Coronary artery (tissue), 2 donors: ENCODE measurements around the gene EVI5.

Source experiments
- DNase-seq: peaks from one replicate; pipeline ENCODE4 v3.0.0-alpha.2; 2017; ENCODE audit warnings: low spot score
- H3K27ac ChIP-seq, 2 donors: fragments of 200-600 bp; sonication (generic); one replicate each; pipeline ENCODE4 v1.5.1; 2016 to 2019
- H3K4me3 ChIP-seq: fragments of 200-600 bp; sonication (generic); 2 replicates; pipeline ENCODE4 v1.5.1; 2016; ENCODE audit warnings: mild to moderate bottlenecking, moderate library complexity
- CTCF ChIP-seq: fragments of 200-600 bp; sonication (generic); IDR thresholded peaks from one replicate; pipeline ENCODE4 v1.5.1; 2019; ENCODE audit warnings: antibody characterized with exemption

Gene EVI5

GRCh38 chr1:92486251-92487077 is 298.4 kb downstream of the EVI5 start, which contains the start of gene GFI1:
GFI1 (minus strand) TSS chr1:92486925; CDS start chr1:92483487, 3,438 bp downstream.
- no peak for DNase-seq
- no peak within 1 kb of the TSS for H3K27ac ChIP-seq

GRCh38 chr1:92485381-92486250 is 299.3 kb downstream of the EVI5 start:
- no peak for TF ChIP-seq CTCF
- Histone ChIP-seq H3K27ac (no peak overlapping the region), H3K4me3 (peak overlapping the region; percentile 72)
- DNase-seq, result no peak

More at GRCh38 chr1:92486251-92487077, 298.4 kb downstream of the EVI5 start, which contains the start of gene GFI1:
- no peak for TF ChIP-seq CTCF
- H3K4me3 ChIP-seq, result peak within 1 kb of the TSS; percentile 72

GRCh38 chr1:92484472-92485380 is 300.2 kb downstream of the EVI5 start:
- DNase-seq, result no peak
- Histone ChIP-seq H3K4me3 (peak overlapping the region; percentile 72), H3K27ac (no peak overlapping the region)
- TF ChIP-seq CTCF, result no peak

- H3K4me3 ChIP-seq, result peak overlapping the region; percentile 72
- no peak overlapping the region for H3K27ac ChIP-seq
- no peak for DNase-seq
- no peak for TF ChIP-seq CTCF
These were observed 301.1 kb downstream of the EVI5 start for GRCh38 chr1:92483610-92484471.

- no peak for DNase-seq
- Histone ChIP-seq H3K4me3 (peak overlapping the region; percentile 72), H3K27ac (no peak overlapping the region)
- TF ChIP-seq CTCF, result no peak
These were observed 302.0 kb downstream of the EVI5 start for GRCh38 chr1:92482665-92483609.
